ENCODE results near the gene PPM1N.

DNA sequence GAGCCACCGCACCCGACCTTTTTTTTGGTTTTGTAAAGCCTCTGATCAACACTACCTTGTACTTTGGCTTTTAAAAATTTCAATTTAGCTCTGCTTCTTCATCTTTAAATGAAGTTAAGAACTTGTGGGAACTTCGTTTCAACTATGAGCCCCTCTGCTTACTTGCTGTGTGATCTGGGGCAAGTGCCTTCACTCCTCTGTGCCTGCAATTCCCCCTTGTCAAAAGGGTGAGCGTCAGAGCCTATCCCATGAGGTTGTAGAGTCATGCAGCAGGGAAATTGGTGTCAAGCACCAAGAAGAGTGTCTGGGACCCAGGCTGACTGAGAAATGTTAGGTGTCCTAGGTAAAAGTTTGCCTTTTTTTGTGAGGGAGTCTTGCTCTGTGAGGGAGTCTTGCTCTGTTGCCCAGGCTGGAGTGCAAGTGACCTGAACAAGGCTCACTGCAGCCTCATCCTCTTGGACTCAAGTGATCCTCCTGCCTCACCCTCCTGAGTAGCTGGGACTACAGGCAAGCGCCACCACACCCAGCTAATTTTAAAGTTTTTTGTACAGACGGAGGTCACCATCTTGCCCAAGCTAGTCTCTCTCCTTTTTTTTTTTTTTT lies 14.7 kb downstream of the PPM1N start:
- TF ChIP-seq HNRNPLL (IDR thresholded peaks at IDR 0.05; ENCODE audit: low read depth, low read length, poor library complexity, severe bottlenecking) (no peak), TCF12 (IDR thresholded peaks at IDR 0.05) (no peak), TCF12 (CRISPR knock-in tag; IDR thresholded peaks at IDR 0.05) (no peak), EZH2 (conservative IDR thresholded peaks at IDR 0.05; ENCODE audit: low read depth, low read length) (no peak), YEATS2 (CRISPR knock-in tag; IDR thresholded peaks at IDR 0.05; ENCODE audit: borderline replicate concordance) (no peak), ZNF652 (CRISPR knock-in tag; IDR thresholded peaks at IDR 0.05; ENCODE audit: borderline replicate concordance, low read depth) (no peak), ZKSCAN1 (IDR thresholded peaks at IDR 0.05; ENCODE audit: low read length) (no peak), ZNF569 (CRISPR knock-in tag; IDR thresholded peaks at IDR 0.05; ENCODE audit: borderline replicate concordance) (no peak), ZKSCAN8 (CRISPR knock-in tag; IDR thresholded peaks at IDR 0.05; ENCODE audit: borderline replicate concordance) (no peak), KDM4B (CRISPR knock-in tag; IDR thresholded peaks at IDR 0.05) (no peak), POLR2A (IDR thresholded peaks at IDR 0.05; ENCODE audit: insufficient read depth in 1 of 2, low read depth in 2 of 2, low read length in 2 of 2) (no peak), JUN (CRISPR knock-in tag; IDR thresholded peaks at IDR 0.05) (no peak)
- TF ChIP-seq, protein P1, sequence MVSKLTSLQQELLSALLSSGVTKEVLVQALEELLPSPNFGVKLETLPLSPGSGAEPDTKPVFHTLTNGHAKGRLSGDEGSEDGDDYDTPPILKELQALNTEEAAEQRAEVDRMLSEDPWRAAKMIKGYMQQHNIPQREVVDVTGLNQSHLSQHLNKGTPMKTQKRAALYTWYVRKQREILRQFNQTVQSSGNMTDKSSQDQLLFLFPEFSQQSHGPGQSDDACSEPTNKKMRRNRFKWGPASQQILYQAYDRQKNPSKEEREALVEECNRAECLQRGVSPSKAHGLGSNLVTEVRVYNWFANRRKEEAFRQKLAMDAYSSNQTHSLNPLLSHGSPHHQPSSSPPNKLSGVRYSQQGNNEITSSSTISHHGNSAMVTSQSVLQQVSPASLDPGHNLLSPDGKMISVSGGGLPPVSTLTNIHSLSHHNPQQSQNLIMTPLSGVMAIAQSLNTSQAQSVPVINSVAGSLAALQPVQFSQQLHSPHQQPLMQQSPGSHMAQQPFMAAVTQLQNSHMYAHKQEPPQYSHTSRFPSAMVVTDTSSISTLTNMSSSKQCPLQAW (CRISPR knock-in tag; IDR thresholded peaks at IDR 0.05): no peak
- TF ChIP-seq, protein P2, sequence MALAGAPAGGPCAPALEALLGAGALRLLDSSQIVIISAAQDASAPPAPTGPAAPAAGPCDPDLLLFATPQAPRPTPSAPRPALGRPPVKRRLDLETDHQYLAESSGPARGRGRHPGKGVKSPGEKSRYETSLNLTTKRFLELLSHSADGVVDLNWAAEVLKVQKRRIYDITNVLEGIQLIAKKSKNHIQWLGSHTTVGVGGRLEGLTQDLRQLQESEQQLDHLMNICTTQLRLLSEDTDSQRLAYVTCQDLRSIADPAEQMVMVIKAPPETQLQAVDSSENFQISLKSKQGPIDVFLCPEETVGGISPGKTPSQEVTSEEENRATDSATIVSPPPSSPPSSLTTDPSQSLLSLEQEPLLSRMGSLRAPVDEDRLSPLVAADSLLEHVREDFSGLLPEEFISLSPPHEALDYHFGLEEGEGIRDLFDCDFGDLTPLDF (CRISPR knock-in tag; IDR thresholded peaks at IDR 0.05): no peak
